ENCODE data around the gene HOXA2. TPM values are rescaled to one million over a fixed set of nuclear protein-coding genes. Genes with fewer than 3 reads are reported as not detected.

HOXA2 gene
- total and polyA plus RNA-seq, 2 of the 13 experiments (the other 11 are each of a cell fraction or from before 2014, with no cell fraction given), result 0.22 to 0.29 TPM

DNA sequence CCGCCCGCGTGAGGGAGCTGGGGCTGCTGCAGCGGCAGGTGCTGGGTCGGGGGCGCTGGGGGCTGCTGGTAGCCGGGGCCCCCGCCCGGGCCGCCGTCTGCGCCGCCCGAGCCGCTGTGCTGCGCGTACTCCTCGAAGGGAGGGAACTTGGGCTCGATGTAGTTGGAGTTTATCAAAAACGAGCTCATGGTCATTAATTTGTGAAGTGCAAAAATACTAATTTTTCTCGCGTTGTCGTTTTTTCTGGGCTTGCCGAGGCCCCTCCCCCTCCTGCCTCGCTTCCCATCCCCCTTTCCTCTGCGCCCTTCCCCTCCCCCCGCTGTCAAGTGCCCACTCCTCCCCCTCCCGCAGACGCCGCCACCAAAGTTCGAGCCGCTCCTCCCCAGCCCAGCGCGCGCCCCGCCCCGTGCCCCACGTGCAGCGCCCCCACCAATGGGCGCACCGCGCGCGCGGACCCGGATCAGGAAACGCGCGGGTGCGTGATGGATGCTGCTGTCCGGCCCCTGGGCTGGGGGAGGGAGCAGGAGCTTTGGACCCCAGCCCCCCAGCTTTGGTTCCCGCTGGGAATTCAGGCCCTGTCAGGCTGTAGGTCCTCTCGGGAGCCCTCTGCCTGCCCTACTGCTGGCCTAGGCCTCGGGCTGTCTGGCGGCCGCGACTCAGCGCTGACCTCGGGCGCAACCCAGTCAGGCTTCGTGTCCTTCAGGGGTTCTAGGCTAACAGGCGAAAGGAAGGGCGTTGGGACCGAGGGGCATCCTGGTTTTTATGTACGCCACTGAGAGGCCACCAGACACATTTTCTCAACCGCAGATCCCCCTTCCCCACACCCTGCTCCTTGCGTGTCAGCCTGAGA, 28.3 kb upstream of the HOXA2 start, which contains the start of gene HOXA4 (continued):
- TF ChIP-seq SRSF1 (optimal IDR thresholded peaks at IDR 0.05; ENCODE audit: low read depth, low read length) (no peak), JUNB (CRISPR knock-in tag; IDR thresholded peaks at IDR 0.05; ENCODE audit: borderline replicate concordance) (no peak; the same call in 1 of the 2 replicates), NFE2L2 (IDR thresholded peaks at IDR 0.05; ENCODE audit: low read length) (no peak), IRX3 (CRISPR knock-in tag; IDR thresholded peaks at IDR 0.05; ENCODE audit: borderline replicate concordance, low read depth) (peak; percentile 73), SP1 (IDR thresholded peaks at IDR 0.05) (no peak), SP1 (CRISPR knock-in tag; IDR thresholded peaks at IDR 0.05) (0 out of 2 replicates have a peak, but pooled peaks have one; percentile 52), DMAP1 (CRISPR knock-in tag; IDR thresholded peaks at IDR 0.05) (peak; percentile 55; the same call in 1 of the 2 replicates), PHF21A (CRISPR knock-in tag; IDR thresholded peaks at IDR 0.05) (peak; percentile 59; the same call in 1 of the 2 replicates), EHMT2 (IDR thresholded peaks at IDR 0.05; ENCODE audit: borderline replicate concordance, low read depth, low read length) (no peak)
- TF ChIP-seq, protein P1, sequence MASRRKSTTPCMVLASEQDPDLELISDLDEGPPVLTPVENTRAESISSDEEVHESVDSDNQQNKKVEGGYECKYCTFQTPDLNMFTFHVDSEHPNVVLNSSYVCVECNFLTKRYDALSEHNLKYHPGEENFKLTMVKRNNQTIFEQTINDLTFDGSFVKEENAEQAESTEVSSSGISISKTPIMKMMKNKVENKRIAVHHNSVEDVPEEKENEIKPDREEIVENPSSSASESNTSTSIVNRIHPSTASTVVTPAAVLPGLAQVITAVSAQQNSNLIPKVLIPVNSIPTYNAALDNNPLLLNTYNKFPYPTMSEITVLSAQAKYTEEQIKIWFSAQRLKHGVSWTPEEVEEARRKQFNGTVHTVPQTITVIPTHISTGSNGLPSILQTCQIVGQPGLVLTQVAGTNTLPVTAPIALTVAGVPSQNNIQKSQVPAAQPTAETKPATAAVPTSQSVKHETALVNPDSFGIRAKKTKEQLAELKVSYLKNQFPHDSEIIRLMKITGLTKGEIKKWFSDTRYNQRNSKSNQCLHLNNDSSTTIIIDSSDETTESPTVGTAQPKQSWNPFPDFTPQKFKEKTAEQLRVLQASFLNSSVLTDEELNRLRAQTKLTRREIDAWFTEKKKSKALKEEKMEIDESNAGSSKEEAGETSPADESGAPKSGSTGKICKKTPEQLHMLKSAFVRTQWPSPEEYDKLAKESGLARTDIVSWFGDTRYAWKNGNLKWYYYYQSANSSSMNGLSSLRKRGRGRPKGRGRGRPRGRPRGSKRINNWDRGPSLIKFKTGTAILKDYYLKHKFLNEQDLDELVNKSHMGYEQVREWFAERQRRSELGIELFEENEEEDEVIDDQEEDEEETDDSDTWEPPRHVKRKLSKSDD (CRISPR knock-in tag; IDR thresholded peaks at IDR 0.05; ENCODE audit: low read depth), result peak; percentile 73
- TF ChIP-seq, protein P2, sequence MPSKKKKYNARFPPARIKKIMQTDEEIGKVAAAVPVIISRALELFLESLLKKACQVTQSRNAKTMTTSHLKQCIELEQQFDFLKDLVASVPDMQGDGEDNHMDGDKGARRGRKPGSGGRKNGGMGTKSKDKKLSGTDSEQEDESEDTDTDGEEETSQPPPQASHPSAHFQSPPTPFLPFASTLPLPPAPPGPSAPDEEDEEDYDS (CRISPR knock-in tag; IDR thresholded peaks at IDR 0.05), result peak; percentile 47; the same call in 1 of the 2 replicates
- TF ChIP-seq, protein P3, sequence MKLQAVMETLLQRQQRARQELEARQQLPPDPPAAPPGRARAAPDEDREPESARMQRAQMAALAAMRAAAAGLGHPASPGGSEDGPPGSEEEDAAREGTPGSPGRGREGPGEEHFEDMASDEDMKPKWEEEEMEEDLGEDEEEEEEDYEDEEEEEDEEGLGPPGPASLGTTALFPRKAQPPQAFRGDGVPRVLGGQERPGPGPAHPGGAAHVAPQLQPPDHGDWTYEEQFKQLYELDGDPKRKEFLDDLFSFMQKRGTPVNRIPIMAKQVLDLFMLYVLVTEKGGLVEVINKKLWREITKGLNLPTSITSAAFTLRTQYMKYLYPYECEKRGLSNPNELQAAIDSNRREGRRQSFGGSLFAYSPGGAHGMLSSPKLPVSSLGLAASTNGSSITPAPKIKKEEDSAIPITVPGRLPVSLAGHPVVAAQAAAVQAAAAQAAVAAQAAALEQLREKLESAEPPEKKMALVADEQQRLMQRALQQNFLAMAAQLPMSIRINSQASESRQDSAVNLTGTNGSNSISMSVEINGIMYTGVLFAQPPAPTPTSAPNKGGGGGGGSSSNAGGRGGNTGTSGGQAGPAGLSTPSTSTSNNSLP (IDR thresholded peaks at IDR 0.05; ENCODE audit: low read depth, low read length), result no peak
- TF ChIP-seq, protein P4, sequence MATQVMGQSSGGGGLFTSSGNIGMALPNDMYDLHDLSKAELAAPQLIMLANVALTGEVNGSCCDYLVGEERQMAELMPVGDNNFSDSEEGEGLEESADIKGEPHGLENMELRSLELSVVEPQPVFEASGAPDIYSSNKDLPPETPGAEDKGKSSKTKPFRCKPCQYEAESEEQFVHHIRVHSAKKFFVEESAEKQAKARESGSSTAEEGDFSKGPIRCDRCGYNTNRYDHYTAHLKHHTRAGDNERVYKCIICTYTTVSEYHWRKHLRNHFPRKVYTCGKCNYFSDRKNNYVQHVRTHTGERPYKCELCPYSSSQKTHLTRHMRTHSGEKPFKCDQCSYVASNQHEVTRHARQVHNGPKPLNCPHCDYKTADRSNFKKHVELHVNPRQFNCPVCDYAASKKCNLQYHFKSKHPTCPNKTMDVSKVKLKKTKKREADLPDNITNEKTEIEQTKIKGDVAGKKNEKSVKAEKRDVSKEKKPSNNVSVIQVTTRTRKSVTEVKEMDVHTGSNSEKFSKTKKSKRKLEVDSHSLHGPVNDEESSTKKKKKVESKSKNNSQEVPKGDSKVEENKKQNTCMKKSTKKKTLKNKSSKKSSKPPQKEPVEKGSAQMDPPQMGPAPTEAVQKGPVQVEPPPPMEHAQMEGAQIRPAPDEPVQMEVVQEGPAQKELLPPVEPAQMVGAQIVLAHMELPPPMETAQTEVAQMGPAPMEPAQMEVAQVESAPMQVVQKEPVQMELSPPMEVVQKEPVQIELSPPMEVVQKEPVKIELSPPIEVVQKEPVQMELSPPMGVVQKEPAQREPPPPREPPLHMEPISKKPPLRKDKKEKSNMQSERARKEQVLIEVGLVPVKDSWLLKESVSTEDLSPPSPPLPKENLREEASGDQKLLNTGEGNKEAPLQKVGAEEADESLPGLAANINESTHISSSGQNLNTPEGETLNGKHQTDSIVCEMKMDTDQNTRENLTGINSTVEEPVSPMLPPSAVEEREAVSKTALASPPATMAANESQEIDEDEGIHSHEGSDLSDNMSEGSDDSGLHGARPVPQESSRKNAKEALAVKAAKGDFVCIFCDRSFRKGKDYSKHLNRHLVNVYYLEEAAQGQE (IDR thresholded peaks at IDR 0.05; ENCODE audit: borderline replicate concordance in 1 of 2, low read depth in 1 of 2, low read length in 2 of 2), result peak in 1 of 2 experiments; percentile 41; a peak in 1 of 4 replicates
- TF ChIP-seq, protein P5, sequence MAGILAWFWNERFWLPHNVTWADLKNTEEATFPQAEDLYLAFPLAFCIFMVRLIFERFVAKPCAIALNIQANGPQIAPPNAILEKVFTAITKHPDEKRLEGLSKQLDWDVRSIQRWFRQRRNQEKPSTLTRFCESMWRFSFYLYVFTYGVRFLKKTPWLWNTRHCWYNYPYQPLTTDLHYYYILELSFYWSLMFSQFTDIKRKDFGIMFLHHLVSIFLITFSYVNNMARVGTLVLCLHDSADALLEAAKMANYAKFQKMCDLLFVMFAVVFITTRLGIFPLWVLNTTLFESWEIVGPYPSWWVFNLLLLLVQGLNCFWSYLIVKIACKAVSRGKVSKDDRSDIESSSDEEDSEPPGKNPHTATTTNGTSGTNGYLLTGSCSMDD (CRISPR knock-in tag; IDR thresholded peaks at IDR 0.05), result no peak
- TF ChIP-seq, protein P6, sequence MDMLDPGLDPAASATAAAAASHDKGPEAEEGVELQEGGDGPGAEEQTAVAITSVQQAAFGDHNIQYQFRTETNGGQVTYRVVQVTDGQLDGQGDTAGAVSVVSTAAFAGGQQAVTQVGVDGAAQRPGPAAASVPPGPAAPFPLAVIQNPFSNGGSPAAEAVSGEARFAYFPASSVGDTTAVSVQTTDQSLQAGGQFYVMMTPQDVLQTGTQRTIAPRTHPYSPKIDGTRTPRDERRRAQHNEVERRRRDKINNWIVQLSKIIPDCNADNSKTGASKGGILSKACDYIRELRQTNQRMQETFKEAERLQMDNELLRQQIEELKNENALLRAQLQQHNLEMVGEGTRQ (IDR thresholded peaks at IDR 0.05; ENCODE audit: low read depth, low read length), result peak; percentile 92
- TF ChIP-seq, protein P6 (CRISPR knock-in tag; IDR thresholded peaks at IDR 0.05; ENCODE audit: borderline replicate concordance), result peak; percentile 98; the same call in 1 of the 2 replicates

All from HepG2 (cell line).